Stomach (tissue), 9 donors: ENCODE measurements around the gene TP53TG5. TPM values are rescaled to one million over a fixed set of nuclear protein-coding genes. Genes with fewer than 3 reads are reported as not detected.

Experiments used
- DNase-seq, 2 donors: peaks; one replicate each; pipeline versions ENCODE4 v3.0.0 to v3.0.0-alpha.2; 2013 to 2019
- H3K27ac ChIP-seq, 5 donors: fragments of 200-600 bp in 4 of 5; sonication (generic) in 4 of 5; one replicate each; pipeline ENCODE4 v1.5.1; 2013 to 2019; ENCODE audit warnings: mild to moderate bottlenecking in 1 of 5, moderate library complexity in 1 of 5
- H3K27me3 ChIP-seq, 3 donors: fragments of 200-600 bp; sonication (generic); one replicate each; pipeline ENCODE4 v1.5.1; 2017 to 2019; ENCODE audit warnings: mixed run types in 1 of 3
- H3K36me3 ChIP-seq, 4 donors: fragments of 200-600 bp; sonication (generic); 1 replicate in 3 of 4; 2 replicates in 1 of 4; pipeline ENCODE4 v1.5.1; 2016 to 2019
- H3K4me1 ChIP-seq, 4 donors: fragments of 200-600 bp; sonication (generic); one replicate each; pipeline ENCODE4 v1.5.1; 2016 to 2019
- H3K4me3 ChIP-seq, 4 donors: fragments of 200-600 bp; sonication (generic) in 3 of 4; one replicate each; pipeline ENCODE4 v1.5.1; 2016 to 2019; ENCODE audit warnings: mild to moderate bottlenecking in 1 of 4
- H3K9me3 ChIP-seq, 4 donors: fragments of 200-600 bp; sonication (generic); one replicate each; pipeline ENCODE4 v1.5.1; 2016 to 2019
- EP300 ChIP-seq: sonication (generic); formaldehyde crosslinking; IDR thresholded peaks from one replicate; pipeline ENCODE4 v1.6.1; 2017; ENCODE audit warnings: antibody characterized with exemption
- POLR2A ChIP-seq, 4 donors: fragments of 450-650 bp; IDR thresholded peaks; one replicate each; pipeline ENCODE4 v1.6.1; 2016; ENCODE audit warnings: antibody characterized with exemption in 4 of 4, control low read depth in 2 of 4, mild to moderate bottlenecking in 1 of 4, moderate library complexity in 1 of 4
- POLR2AphosphoS5 ChIP-seq, 3 donors: sonication (generic); formaldehyde crosslinking; IDR thresholded peaks; one replicate each; pipeline ENCODE4 v1.6.1; 2016; ENCODE audit warnings: antibody characterized with exemption in 3 of 3
- WGBS, 5 donors: extraction: QIAGEN DNeasy Blood & Tissue Kit in 3 of 5; methylation state at CpG; one replicate each; pipeline versions ENCODE4 v1.1.5 to v1.1.7; 2013 to 2018; 5-methylcytosine and 5-hydroxymethylcytosine counted together
- intact Hi-C: fragments of 100-400 bp; cut with DNase I; formaldehyde crosslinking; loops from one replicate; pipeline ENCODE4 v1.15.1; 2023; ENCODE audit warnings: low total_unique reads
- polyA plus RNA-seq, 3 donors: library from polyadenylated mRNA; stranded (reverse); fragments of 200-250 nt; gene quantifications; one replicate each; pipeline ENCODE4 v1.2.3, GENCODE V29; 2013
- total RNA-seq, 5 donors: library from RNA; depleted of rRNA; stranded (reverse); fragments of >200 nt; gene quantifications; one replicate each; pipeline versions ENCODE4 v1.1.0 to v1.2.3, GENCODE V29; 2014 to 2016
- TF ChIP-seq, protein P1 (sequence below), 7 experiments: fragments of 450-650 bp in 4 of 7; fragments of 200-600 bp in 3 of 7; sonication (generic) in 3 of 7; IDR thresholded peaks; one replicate each; pipeline ENCODE4 v1.5.1; 2016 to 2019; ENCODE audit warnings: antibody characterized with exemption in 7 of 7, control low read depth in 2 of 7, mild to moderate bottlenecking in 1 of 7
- donor health status: healthy with polysubstance abuse.
- donor health status: Bipolar disorder and iron deficiency.
- donor health status: healthy.

TP53TG5 gene
- total and polyA plus RNA-seq, 8 donors: 0.12 to 0.33 TPM; not detected in 6

DNA sequence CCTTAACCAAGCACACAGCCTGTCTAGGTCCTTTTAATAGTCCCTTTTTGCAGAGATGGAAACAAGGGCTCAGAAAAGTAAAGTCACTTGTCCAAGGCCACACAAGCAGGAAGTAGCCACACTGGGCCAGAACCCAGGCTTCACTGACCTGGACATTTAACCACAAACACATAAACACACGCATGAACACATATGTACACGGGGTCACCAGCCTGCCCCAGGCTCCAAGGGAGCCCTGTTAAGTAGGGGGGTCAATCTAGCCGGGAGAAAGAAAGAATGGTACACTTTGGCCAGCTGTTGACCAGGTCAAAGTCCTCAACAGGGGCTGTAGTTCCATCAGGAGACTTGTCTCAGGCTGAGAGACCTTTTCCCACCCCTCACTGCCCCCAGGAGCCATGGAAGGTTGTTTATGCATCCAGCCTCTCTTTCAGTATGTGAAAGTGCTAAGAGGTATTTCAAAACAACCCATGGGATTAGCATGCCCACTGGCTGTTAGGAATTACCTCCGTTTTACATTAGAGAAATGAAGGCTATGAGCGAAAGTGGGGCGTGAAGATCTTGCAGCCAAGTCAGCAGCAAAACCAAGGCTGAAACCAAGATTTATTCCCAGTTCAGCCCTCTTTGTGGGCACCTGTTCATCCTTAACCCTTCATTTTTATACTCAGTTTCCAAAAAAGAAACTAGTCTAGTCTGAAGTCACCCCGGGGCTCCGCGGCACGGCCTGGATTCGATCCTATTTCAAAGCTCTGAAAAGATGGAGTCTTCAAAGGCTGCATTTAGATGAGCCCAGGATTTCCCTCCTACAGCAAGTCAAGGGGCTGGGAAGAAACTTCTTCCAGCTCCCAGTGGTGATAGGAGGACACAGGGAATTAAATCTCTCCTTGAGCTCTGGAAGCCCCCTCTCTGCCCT lies 39.7 kb downstream of the TP53TG5 start:
- Histone ChIP-seq H3K27ac (peak overlapping the region; percentile 91 to 97 (median 95)), H3K4me3 (peak overlapping the region in 2 of 4 donors; percentile 0 to 18), H3K9me3 (no peaks in the 10 kb centered on the region), H3K4me1 (peaks cover 71 to 84% (median 78%) of the 10 kb centered on the region in 4 donors), H3K27me3 (no peaks in the 10 kb centered on the region), H3K36me3 (peaks cover 12 to 49% (median 29%) of the 10 kb centered on the region in 4 donors)
- TF ChIP-seq POLR2A (IDR thresholded peaks at IDR 0.05) (no peak), POLR2AphosphoS5 (IDR thresholded peaks at IDR 0.05) (no peak), EP300 (no peak)
- TF ChIP-seq, protein P1, sequence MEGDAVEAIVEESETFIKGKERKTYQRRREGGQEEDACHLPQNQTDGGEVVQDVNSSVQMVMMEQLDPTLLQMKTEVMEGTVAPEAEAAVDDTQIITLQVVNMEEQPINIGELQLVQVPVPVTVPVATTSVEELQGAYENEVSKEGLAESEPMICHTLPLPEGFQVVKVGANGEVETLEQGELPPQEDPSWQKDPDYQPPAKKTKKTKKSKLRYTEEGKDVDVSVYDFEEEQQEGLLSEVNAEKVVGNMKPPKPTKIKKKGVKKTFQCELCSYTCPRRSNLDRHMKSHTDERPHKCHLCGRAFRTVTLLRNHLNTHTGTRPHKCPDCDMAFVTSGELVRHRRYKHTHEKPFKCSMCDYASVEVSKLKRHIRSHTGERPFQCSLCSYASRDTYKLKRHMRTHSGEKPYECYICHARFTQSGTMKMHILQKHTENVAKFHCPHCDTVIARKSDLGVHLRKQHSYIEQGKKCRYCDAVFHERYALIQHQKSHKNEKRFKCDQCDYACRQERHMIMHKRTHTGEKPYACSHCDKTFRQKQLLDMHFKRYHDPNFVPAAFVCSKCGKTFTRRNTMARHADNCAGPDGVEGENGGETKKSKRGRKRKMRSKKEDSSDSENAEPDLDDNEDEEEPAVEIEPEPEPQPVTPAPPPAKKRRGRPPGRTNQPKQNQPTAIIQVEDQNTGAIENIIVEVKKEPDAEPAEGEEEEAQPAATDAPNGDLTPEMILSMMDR (IDR thresholded peaks at IDR 0.05): no peak
- no peak for DNase-seq
- 60 to 78% (median 69%) methylated on average over 11 of the region's 11 CpGs for WGBS, 5 donors
- intact Hi-C loops: no loop called here

DNA sequence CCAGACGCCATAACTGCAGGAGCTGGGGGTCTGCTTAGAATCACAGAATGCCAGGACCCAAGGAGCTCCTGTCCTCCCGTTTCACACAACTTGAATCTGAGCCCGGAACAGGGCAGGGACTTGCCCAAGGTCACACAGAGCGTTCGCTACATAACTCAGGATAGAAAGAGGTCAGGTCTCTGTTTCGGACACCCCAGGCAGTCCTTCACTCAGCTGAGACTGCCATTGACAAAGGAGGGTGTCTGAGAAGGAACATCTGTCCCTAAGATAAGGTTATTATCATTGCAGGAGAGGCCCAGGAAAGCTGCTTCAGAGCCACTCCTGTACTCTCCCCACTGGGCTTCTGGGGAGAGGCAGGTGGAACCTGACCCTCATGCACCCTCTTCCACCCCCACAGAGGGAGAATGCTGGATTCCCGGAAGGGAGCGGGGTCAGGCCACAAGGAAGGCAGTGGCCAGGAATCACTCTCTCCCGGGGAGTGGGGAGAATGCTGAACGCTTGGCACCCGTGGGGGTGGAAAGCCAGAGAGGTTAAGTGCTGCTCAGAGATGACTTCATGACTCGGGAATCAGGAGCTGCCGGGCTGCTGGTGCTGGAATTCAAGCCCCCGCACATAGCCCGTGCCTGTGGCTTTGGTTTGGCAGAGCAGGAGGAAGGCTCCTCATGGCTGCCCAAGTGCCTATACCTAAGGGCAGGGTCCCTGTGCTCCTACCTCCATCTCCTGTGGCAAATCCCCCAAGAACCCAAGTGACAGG lies 40.6 kb downstream of the TP53TG5 start:
- peak; percentile 56 to 73 for DNase-seq
- Histone ChIP-seq H3K4me1 (peaks cover 63 to 82% (median 73%) of the 10 kb centered on the region in 4 donors), H3K27me3 (no peaks in the 10 kb centered on the region), H3K4me3 (peak overlapping the region in 2 of 4 donors; percentile 0 to 18), H3K9me3 (no peaks in the 10 kb centered on the region), H3K36me3 (peaks cover 20 to 57% (median 37%) of the 10 kb centered on the region in 4 donors), H3K27ac (peak overlapping the region; percentile 91 to 97 (median 95))
- WGBS, 5 donors: 16 to 38% (median 25%) methylated on average over 13 to 15 of the region's 15 CpGs
- intact Hi-C loops: no loop called here
- TF ChIP-seq, protein P1 (IDR thresholded peaks at IDR 0.05): no peak
- peak in 1 of 3 donors; percentile 76 for TF ChIP-seq POLR2AphosphoS5 (IDR thresholded peaks at IDR 0.05)
- no peak for TF ChIP-seq EP300
- TF ChIP-seq POLR2A (IDR thresholded peaks at IDR 0.05): no peak

DNA sequence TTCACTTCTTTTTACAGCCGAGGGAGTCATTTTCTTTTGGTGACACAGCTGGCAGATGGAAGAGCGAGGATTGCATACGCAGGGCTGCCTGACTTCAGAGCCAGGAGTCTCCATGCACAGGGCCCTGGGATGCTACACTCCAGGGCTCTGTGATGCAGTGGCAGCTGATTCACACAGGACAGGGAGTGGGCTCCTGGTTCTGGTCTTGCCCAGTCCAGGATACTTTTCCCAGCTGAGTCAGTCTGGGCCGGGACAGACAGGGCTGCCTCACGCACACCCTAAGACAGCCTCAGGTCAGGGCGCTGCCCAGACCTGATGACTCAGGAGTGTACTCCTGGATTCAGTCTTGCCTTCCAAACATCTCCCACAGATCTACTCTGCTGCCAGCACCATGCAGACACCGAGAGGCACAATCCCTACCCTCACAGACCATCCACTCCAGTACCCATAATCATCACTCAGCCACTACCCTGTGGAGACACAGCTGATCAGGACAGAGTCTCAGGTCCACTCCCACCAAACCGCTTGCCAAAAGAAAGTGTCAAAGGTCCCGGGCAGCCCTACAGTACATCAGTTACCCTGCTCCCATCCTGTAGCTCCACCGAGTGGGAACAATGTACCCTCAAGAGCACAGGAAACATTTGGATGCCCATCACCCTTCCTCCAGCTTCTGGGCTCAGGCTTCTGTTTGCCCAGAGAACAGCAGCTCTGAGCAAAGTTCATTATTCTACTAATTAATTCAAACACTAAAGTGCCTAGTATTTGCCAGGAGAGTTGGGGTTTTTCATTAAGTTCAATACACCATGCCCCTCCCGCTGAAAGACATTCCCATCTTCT lies 41.4 kb downstream of the TP53TG5 start:
- TF ChIP-seq POLR2AphosphoS5 (IDR thresholded peaks at IDR 0.05) (peak; percentile 29 to 82 (median 40)), POLR2A (IDR thresholded peaks at IDR 0.05) (no peak), EP300 (no peak)
- no peaks in the 10 kb centered on the region for H3K27me3 ChIP-seq
- peak overlapping the region; percentile 91 to 97 (median 95) for H3K27ac ChIP-seq
- WGBS, 5 donors: 38 to 50% (median 47%) methylated on average over 9 to 11 of the region's 11 CpGs
- peaks cover 57 to 82% (median 67%) of the 10 kb centered on the region in 4 donors for H3K4me1 ChIP-seq
- no peak overlapping the region for H3K4me3 ChIP-seq
- DNase-seq: peak; percentile 35 to 58
- H3K9me3 ChIP-seq: no peaks in the 10 kb centered on the region
- peaks cover 27 to 65% (median 45%) of the 10 kb centered on the region in 4 donors for H3K36me3 ChIP-seq
- intact Hi-C loops: no loop called here

DNA sequence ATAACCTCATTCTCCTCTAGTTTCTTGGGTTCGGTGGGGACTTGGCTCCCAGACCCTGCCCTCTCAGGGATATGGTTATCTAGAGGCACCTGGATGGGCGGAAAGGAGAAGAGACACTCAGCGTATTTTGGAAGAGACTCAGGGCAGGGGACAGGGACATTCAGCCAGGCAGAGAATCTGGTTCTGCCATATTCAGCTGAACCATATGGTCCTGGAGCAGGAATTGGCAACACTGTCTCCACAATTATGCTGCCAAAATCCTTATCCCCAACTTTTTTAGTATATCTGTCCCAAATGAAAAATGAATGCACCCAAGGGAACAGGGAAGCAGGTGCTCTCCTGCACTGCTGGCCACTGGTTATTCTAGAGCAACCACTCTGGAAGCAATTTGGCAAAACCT lies 47.6 kb downstream of the TP53TG5 start:
- TF ChIP-seq POLR2AphosphoS5 (IDR thresholded peaks at IDR 0.05) (no peak), POLR2A (IDR thresholded peaks at IDR 0.05) (no peak), EP300 (no peak)
- TF ChIP-seq, protein P1 (IDR thresholded peaks at IDR 0.05): no peak
- Histone ChIP-seq H3K4me1 (peaks cover 5 to 48% (median 32%) of the 10 kb centered on the region in 4 donors), H3K9me3 (no peaks in the 10 kb centered on the region), H3K27ac (peak overlapping the region in 4 of 5 donors; percentile 18 to 61 (median 36)), H3K27me3 (no peaks in the 10 kb centered on the region), H3K36me3 (peaks cover 70 to 100% (median 98%) of the 10 kb centered on the region in 4 donors), H3K4me3 (no peak overlapping the region)
- DNase-seq: no peak
- WGBS, 5 donors: 83 to 91% (median 88%) methylated on average over 3 of the region's 3 CpGs
- intact Hi-C loops: no loop called here
